NB4 (cell line): ENCODE measurements around the gene SEC61A1.

Experiments
- CTCF ChIP-seq: IDR thresholded peaks from one replicate; pipeline ENCODE4 v1.5.1; 2012; ENCODE audit warnings: low read depth, low read length
- MAX ChIP-seq: IDR thresholded peaks from 2 replicates; pipeline ENCODE4 v1.6.1; 2011; ENCODE audit warnings: low read depth, low read length

GRCh38 chr3:128072454-128073184 is 20.4 kb downstream of the SEC61A1 start:
- TF ChIP-seq CTCF (no peak), MAX (no peak)
